SK-MEL-5 (cell line): ENCODE measurements around the gene IER5L. TPM values are rescaled to one million over a fixed set of nuclear protein-coding genes. Genes with fewer than 3 reads are reported as not detected.
"Not testable (repeated sequence)": the region's sequence is repeated elsewhere in the genome, so short reads cannot be mapped to it uniquely, and the experiment has no call there.

Source experiments
- DNase-seq: peaks from one replicate; pipeline ENCODE4 v3.0.0-alpha.2; 2016; ENCODE audit warnings: low read depth, low spot score
- in situ Hi-C: cut with HindIII; loops from 2 replicates; pipeline ENCODE4 v1.10.0; 2016; ENCODE audit warnings: low sequenced_read_pairs, high pct_unique_total_duplicates, low pct_unique_long_range_greater_than_20kb
- total RNA-seq: library from RNA; depleted of rRNA; stranded (reverse); fragments of >200 nt; shearing (Covaris generic); gene quantifications from 2 replicates; pipeline ENCODE4 v1.2.3, GENCODE V29; 2014; rRNA removed

IER5L gene
- total RNA-seq, 1 experiment from 2014 or later = 53.9 TPM

- no peak for DNase-seq
- in situ Hi-C loops = loop anchor here (10.0 kb wide), 1 partner anchor 497 kb away; no protein-coding TSS in a partner anchor
These were observed 40.5 kb downstream of the IER5L start for GRCh38 chr9:129137292-129138143.

- no peak for DNase-seq
- in situ Hi-C loops = loop anchor here (10.0 kb wide), 1 partner anchor 498 kb away; no protein-coding TSS in a partner anchor
These were observed 41.5 kb downstream of the IER5L start for GRCh38 chr9:129136446-129137035.

GRCh38 chr9:129135476-129135875, 42.6 kb downstream of the IER5L start:
- DNase-seq = no peak
- in situ Hi-C loops = loop anchor here (10.0 kb wide), 1 partner anchor 499 kb away; no protein-coding TSS in a partner anchor

GRCh38 chr9:129133082-129133481, 45.0 kb downstream of the IER5L start:
- in situ Hi-C loops = loop anchor here (10.0 kb wide), 1 partner anchor 502 kb away; no protein-coding TSS in a partner anchor
- DNase-seq = no peak

GRCh38 chr9:129131300-129132145, 46.5 kb downstream of the IER5L start:
- in situ Hi-C loops = loop anchor here (10.0 kb wide), 1 partner anchor 503 kb away; no protein-coding TSS in a partner anchor
- peak; percentile 74 for DNase-seq

- in situ Hi-C loops = loop anchor here (10.0 kb wide), 1 partner anchor 504 kb away; no protein-coding TSS in a partner anchor
- no peak for DNase-seq
These were observed 47.3 kb downstream of the IER5L start for GRCh38 chr9:129130791-129131190.

GRCh38 chr9:129130271-129130670, 47.8 kb downstream of the IER5L start:
- not testable (repeated sequence) for DNase-seq
- in situ Hi-C loops = loop anchor here (10.0 kb wide), 1 partner anchor 505 kb away; no protein-coding TSS in a partner anchor

GRCh38 chr9:129128689-129129088, 49.4 kb downstream of the IER5L start:
- DNase-seq = no peak
- in situ Hi-C loops = no loop called here

- in situ Hi-C loops = no loop called here
These were observed 51.1 kb downstream of the IER5L start for GRCh38 chr9:129126749-129127618.

More at GRCh38 chr9:129126749-129127618, 51.1 kb downstream of the IER5L start:
- no peak for DNase-seq

Other genes starting within 250 kb of the IER5L start
- gene DOLK, start 230.7 kb downstream of the IER5L start, total RNA-seq = 40.1 and 41.7 TPM in 2 replicates
- 33.9 and 35.2 TPM in 2 replicates for gene NUP188, start 230.6 kb downstream of the IER5L start, total RNA-seq
- 24.4 and 28.3 TPM in 2 replicates for gene SH3GLB2, start 149.9 kb downstream of the IER5L start, total RNA-seq
- 13.7 TPM in 2 replicates for gene MIGA2, start 141.6 kb downstream of the IER5L start, total RNA-seq
- 12.4 and 12.9 TPM in 2 replicates for gene DOLPP1, start 97.2 kb downstream of the IER5L start, total RNA-seq
- 9.4 and 12.7 TPM in 2 replicates for gene CRAT, start 67.5 kb downstream of the IER5L start, total RNA-seq
- gene PTPA, start 66.8 kb downstream of the IER5L start, total RNA-seq = 88.1 and 95.8 TPM in 2 replicates